ENCODE results near the gene CCDC188. TPM values are rescaled to one million over a fixed set of nuclear protein-coding genes. Genes with fewer than 3 reads are reported as not detected.

The CCDC188 gene
- total RNA-seq, 4 donors from 2014 or later = 0.28 to 1.8 (median 0.56) TPM; not detected in 1

DNA sequence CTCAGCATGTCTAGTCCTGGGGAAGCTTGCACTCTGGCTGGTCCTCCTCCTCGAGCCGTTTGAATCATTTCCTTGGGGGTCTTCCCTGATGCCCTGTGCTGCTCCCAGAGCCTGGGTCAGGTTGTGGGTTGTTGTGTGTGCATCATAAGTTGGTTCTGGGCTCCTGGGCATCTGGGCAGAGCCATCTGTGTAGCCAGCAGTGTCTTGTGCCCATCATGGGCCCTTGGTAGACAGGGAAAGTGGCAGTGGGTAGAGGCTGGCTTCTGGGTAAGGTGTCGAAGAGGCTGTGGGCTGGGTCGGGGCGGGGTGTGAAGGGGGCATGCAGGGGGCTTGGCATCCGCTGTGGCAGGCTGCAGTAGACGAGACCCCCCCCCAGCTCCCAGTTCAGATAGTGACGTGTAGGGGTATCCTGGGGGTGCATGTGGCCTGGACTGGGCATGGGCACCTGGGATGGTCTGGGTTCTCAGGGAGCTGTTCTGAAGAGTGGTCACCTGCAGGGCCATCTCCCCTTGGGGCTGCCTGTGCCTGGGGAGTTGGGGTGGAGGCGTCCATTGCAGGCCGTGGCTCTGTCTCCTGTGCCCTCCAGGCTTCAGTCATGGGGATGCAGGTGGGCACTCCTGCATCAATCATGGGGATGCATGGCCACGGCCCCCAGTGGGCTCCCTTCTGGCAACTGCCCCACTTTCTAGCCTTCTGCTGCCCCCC lies 26.6 kb downstream of the CCDC188 start:
- DNase-seq (ENCODE audit: low spot score) (no peak), ATAC-seq (ENCODE audit: low FRiP score) (no peak)
- TF ChIP-seq, protein P1, sequence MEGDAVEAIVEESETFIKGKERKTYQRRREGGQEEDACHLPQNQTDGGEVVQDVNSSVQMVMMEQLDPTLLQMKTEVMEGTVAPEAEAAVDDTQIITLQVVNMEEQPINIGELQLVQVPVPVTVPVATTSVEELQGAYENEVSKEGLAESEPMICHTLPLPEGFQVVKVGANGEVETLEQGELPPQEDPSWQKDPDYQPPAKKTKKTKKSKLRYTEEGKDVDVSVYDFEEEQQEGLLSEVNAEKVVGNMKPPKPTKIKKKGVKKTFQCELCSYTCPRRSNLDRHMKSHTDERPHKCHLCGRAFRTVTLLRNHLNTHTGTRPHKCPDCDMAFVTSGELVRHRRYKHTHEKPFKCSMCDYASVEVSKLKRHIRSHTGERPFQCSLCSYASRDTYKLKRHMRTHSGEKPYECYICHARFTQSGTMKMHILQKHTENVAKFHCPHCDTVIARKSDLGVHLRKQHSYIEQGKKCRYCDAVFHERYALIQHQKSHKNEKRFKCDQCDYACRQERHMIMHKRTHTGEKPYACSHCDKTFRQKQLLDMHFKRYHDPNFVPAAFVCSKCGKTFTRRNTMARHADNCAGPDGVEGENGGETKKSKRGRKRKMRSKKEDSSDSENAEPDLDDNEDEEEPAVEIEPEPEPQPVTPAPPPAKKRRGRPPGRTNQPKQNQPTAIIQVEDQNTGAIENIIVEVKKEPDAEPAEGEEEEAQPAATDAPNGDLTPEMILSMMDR (IDR thresholded peaks at IDR 0.05) = no peak

DNA sequence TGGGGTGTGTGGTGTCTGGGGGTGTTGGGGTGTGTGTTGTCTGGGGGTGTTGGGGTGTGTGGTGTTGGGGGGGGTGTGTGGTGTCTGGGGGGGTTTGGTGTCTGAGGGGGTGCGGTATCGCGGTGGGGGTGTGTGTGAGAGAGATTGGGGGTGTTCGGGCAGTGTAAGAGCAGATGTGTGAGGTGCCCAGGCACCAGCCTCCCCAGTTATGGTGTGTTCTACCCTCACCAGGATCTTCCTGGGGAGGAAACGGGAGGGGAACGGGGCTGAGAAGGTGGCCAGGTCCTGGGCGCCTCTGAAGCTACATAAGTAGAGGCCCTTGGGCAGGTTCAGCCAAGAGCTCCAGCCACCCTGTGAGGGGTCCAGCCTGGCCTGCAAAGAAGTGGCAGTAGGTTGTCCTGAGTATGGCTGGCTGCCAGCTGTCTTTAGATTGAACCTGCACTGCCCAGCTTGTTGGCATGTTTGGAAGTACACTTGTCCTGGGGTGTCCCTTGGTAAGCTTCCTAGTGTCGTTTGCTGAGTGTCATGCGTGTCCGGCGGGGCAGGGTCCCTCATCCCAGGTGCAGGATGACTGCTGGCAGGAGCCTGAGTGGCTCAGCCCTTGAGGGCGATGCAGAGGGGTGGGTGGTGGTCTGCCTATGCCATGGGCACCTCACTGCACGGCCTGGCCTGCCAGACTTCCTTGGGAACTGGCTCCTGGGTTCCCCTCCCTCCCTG lies 27.3 kb downstream of the CCDC188 start:
- no peak for DNase-seq (ENCODE audit: low spot score)

DNA sequence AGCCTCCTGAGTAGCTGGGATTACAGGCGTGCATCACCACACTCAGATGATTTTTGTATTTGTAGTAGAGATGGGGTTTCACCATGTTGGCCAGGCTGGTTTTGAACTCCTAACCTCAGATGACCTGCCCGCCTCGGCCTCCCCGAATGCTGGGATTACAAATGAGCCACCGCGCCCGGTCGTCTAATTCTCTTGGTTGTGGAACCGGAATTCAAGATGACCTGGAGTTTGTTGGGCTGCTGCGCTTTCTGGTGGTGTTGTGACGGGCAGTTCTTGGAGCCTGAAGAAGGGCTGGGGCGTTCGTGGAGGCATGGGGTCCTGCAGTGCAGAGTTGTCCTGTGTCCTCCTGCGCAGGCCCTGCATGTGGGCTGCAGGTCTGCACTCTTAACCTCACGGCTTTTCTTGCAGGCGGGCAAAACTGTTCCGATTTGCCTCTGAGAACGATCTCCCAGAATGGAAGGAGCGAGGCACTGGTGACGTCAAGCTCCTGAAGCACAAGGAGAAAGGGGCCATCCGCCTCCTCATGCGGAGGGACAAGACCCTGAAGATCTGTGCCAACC lies 28.9 kb downstream of the CCDC188 start:
- no peak for ATAC-seq (ENCODE audit: low FRiP score)
- TF ChIP-seq, protein P1 (IDR thresholded peaks at IDR 0.05) = no peak
- DNase-seq (ENCODE audit: low spot score) = no peak

More for the DNA sequence above, 27.3 kb downstream of the CCDC188 start:
- no peak for ATAC-seq (ENCODE audit: low FRiP score)
- TF ChIP-seq, protein P1 (IDR thresholded peaks at IDR 0.05) = no peak

DNA sequence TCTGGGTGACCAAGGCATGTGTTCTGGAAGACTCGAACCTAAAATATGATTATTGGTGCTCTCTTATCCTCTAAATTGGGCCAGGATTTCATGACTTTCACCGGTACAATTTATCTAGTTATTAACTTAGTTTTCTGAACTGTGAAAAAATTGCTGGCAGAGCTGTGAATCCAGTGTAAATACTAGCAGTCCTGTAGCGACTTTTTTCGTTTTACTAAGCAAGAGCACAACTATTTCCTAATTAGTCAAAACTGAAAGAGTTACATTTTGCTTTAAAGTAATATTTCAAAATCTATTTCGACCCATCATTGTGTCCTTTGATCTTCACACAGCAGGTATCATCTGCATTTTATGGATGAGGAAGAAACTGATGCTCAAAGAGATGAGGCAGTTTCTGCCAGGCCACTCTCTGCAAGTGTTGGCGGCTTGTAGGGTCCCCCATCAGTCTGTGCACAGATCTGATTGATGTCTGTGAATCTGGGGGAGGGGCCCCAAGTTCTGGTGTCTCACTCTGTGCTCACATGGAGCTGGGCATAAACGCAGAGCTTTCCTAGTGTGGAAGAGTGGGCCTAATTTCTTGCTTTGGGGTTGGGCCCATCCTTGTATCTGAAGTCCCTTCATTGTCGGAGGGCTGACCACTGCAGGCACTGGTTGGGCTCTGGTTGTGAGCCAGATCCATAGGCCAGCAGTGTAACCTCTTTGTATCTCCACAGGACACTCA lies 32.4 kb downstream of the CCDC188 start:
- no peak for DNase-seq (ENCODE audit: low spot score)
- ATAC-seq (ENCODE audit: low FRiP score) = no peak
- TF ChIP-seq, protein P1 (IDR thresholded peaks at IDR 0.05) = no peak

DNA sequence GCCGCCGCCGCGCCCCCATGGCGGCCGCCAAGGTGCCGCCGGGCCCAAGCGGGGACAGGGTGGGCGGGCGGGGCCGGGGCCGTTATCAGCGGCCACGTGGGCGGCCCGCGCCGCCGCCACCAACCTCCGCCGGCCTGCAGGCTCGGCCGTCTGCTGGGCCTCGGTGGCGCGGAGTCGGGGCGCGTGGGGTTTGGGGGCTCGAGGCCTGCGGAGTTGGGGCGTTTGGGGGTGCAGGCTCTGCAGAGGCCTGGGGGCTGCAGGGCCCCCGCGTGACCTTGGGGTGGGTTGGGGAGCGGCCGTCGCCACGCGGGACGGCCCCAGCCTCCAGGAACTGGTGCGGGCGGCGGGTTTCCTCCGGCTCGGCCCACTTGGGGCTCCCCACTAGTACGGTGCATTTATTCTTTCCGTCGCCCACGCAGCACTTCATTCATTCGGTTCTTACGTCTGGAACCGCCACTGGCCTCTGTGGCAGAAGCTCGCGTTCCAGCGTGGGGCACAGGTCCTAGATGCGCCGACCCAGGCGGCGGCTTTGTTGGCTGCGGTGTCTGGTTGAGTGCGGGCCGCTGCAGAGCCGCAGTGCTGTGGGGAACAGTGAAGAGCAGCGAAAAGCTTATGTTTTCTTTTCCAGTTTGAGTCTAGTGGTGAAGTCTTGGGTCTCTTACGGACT lies 33.1 kb downstream of the CCDC188 start:
- peak; percentile 2 for ATAC-seq (ENCODE audit: low FRiP score)
- DNase-seq (ENCODE audit: low spot score) = no peak
- TF ChIP-seq, protein P1 (IDR thresholded peaks at IDR 0.05) = no peak

DNA sequence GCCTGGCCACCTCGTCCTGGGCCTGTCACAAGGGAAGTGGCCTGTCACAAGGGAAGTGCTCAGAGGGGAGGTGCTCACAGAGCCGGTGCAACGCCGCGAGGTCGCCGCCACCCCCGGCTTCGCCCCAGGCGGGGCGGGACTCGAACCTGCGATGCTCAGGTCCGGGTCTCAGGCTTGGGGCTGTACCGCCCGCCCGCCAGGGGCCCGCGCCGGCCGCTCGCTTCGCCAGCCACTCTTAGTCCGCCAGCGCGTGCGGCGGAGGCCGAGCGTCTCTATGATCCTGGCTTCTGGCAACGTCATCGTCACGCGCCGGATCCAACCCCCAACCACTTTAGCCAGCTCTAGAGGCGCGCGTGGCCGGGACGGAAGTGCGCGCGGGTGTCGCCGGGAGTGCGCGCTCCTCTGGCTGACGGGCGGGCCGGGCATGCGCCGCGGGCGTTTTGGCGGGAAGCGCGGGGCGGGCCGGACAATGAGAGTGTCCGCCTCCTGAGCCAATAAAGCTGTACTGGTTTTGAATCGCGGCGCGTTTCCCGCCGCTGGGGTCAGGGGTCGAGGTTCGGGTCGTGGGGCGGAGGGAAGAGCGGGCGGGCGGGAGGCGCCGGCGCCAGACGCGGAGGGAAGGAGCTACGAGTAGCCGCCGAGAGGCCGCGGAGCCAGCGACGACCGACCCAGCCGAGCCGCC lies 33.8 kb downstream of the CCDC188 start, which contains the start of gene TRMT2A:
TRMT2A (minus strand) TSS at position 276 of the 682 bp plus-strand sequence. CDS start 320 bp downstream, outside the sequence.
- DNase-seq (ENCODE audit: low spot score) (peak; percentile 96), ATAC-seq (ENCODE audit: low FRiP score) (peak; percentile 94)
- TF ChIP-seq, protein P1 (IDR thresholded peaks at IDR 0.05) = no peak

Measured in omental fat pad (tissue), 4 donors.